GM12872 (cell line): ENCODE data around the gene SCAPER.

Experiments used
- CTCF ChIP-seq: IDR thresholded peaks from 3 replicates; pipeline ENCODE4 v1.5.1; 2011; ENCODE audit warnings: low read depth, mild to moderate bottlenecking, low read length, moderate library complexity; ENCODE audit not compliant: insufficient read depth

Gene SCAPER

GRCh38 chr15:76644646-76645045 lies 260.5 kb downstream of the SCAPER start:
- no peak for TF ChIP-seq CTCF

- peak; percentile 28; the same call in 1 of the 3 replicates for TF ChIP-seq CTCF
These were observed 262.5 kb downstream of the SCAPER start for GRCh38 chr15:76642671-76643070.

GRCh38 chr15:76637166-76637565 lies 268.0 kb downstream of the SCAPER start:
- TF ChIP-seq CTCF, result no peak

GRCh38 chr15:76636059-76636458 lies 269.1 kb downstream of the SCAPER start:
- no peak for TF ChIP-seq CTCF

- TF ChIP-seq CTCF, result no peak
These were observed 278.5 kb downstream of the SCAPER start for GRCh38 chr15:76626611-76627010.

- no peak for TF ChIP-seq CTCF
These were observed 279.9 kb downstream of the SCAPER start for GRCh38 chr15:76625267-76625666.

- TF ChIP-seq CTCF, result no peak
These were observed 290.4 kb downstream of the SCAPER start for GRCh38 chr15:76614725-76615124.
